ENCODE measurements around the gene HOXB13. TPM values are rescaled to one million over a fixed set of nuclear protein-coding genes. Genes with fewer than 3 reads are reported as not detected.
A peak's percentile ranks its signal among the peaks of the same experiment; 100 is the strongest.

The HOXB13 gene
- total and polyA plus RNA-seq, 2 of the 13 experiments (the other 11 are each of a cell fraction or from before 2014, with no cell fraction given) = not detected

GRCh38 chr17:48724251-48725003 lies 4.1 kb downstream of the HOXB13 start (continued):
- TF ChIP-seq THAP11 (CRISPR knock-in tag; IDR thresholded peaks at IDR 0.05) = no peak
- TF ChIP-seq RFX5 (IDR thresholded peaks at IDR 0.05; ENCODE audit: low read depth, low read length) = no peak
- TF ChIP-seq ZFP91 (CRISPR knock-in tag; IDR thresholded peaks at IDR 0.05; ENCODE audit: borderline replicate concordance) = no peak
- no peak for TF ChIP-seq SCMH1 (CRISPR knock-in tag; IDR thresholded peaks at IDR 0.05; ENCODE audit: borderline replicate concordance)
- TF ChIP-seq ZNF619 (CRISPR knock-in tag; IDR thresholded peaks at IDR 0.05) = no peak
- no peak for TF ChIP-seq MIER3 (CRISPR knock-in tag; IDR thresholded peaks at IDR 0.05; ENCODE audit: borderline replicate concordance)
- TF ChIP-seq XBP1 (CRISPR knock-in tag; IDR thresholded peaks at IDR 0.05) = no peak
- 0 out of 2 replicates have a peak, but pooled peaks have one; percentile 31 for TF ChIP-seq REPIN1 (CRISPR knock-in tag; IDR thresholded peaks at IDR 0.05; ENCODE audit: borderline replicate concordance, low read depth)
- no peak for TF ChIP-seq ZZZ3 (CRISPR knock-in tag; IDR thresholded peaks at IDR 0.05; ENCODE audit: borderline replicate concordance)
- no peak for TF ChIP-seq SNAPC2 (CRISPR knock-in tag; IDR thresholded peaks at IDR 0.05)
- no peak for TF ChIP-seq GABPA (IDR thresholded peaks at IDR 0.05; ENCODE audit: low read depth, low read length)
- no peak for TF ChIP-seq GABPA (CRISPR knock-in tag; IDR thresholded peaks at IDR 0.05; ENCODE audit: low read depth)
- no peak for TF ChIP-seq NCOA2 (CRISPR knock-in tag; IDR thresholded peaks at IDR 0.05)
- TF ChIP-seq ZNF652 (CRISPR knock-in tag; IDR thresholded peaks at IDR 0.05; ENCODE audit: borderline replicate concordance, low read depth) = no peak
- peak; percentile 69 for TF ChIP-seq RAD21 (CRISPR knock-in tag; IDR thresholded peaks at IDR 0.05)
- 0 out of 2 replicates have a peak, but pooled peaks have one; percentile 35 for TF ChIP-seq AHDC1 (CRISPR knock-in tag; IDR thresholded peaks at IDR 0.05; ENCODE audit: borderline replicate concordance)
- peak; percentile 90 for TF ChIP-seq STAG1 (CRISPR knock-in tag; IDR thresholded peaks at IDR 0.05)
- no peak for TF ChIP-seq ZNF891 (CRISPR knock-in tag; IDR thresholded peaks at IDR 0.05)

Measured in HepG2 (cell line).